K562 (cell line): Measurements from ENCODE around the gene TTLL3. TPM values are rescaled to one million over a fixed set of nuclear protein-coding genes. Genes with fewer than 3 reads are reported as not detected.
A peak's percentile ranks its signal among the peaks of the same experiment; 100 is the strongest.

Experiments
- ARNT ChIP-seq, 2 experiments: fragments of 450-650 bp; IDR thresholded peaks; 2 replicates each; pipeline ENCODE4 v1.6.1; 2016; ENCODE audit warnings: mild to moderate bottlenecking in 1 of 2
- BRD9 ChIP-seq: fragments of 450-650 bp; IDR thresholded peaks from 2 replicates; pipeline ENCODE4 v1.6.1; 2018; ENCODE audit warnings: low read depth; ENCODE audit not compliant: partially characterized antibody
- FOSL1 ChIP-seq: fragments of 200-800 bp; sonication (Bioruptor generic); conservative IDR thresholded peaks from 2 replicates; pipeline ENCODE4 v1.6.1; 2016; ENCODE audit warnings: missing genetic modification characterization, missing compliant biosample characterization
- FOXA3 ChIP-seq, 2 experiments: fragments of 450-650 bp in 1 of 2; sonication (generic) in 1 of 2; formaldehyde crosslinking; IDR thresholded peaks in 1 of 2; conservative IDR thresholded peaks in 1 of 2; 2 replicates each; pipeline versions ENCODE4 v1.4.0 to v1.8.0; 2020 to 2022; ENCODE audit warnings: mild to moderate bottlenecking in 2 of 2, missing genetic modification reagents in 1 of 2
- GTF2E2 ChIP-seq: fragments of 200-800 bp; sonication (Bioruptor generic); IDR thresholded peaks from 2 replicates; pipeline ENCODE4 v1.6.1; 2016; ENCODE audit warnings: missing genetic modification characterization, missing compliant biosample characterization
- HMG20A ChIP-seq: fragments of 450-650 bp; formaldehyde crosslinking; conservative IDR thresholded peaks from 2 replicates; pipeline ENCODE4 v1.4.0; 2020; ENCODE audit warnings: mild to moderate bottlenecking, mixed read lengths
- LEF1 ChIP-seq: fragments of 450-650 bp; IDR thresholded peaks from 2 replicates; pipeline ENCODE4 v1.6.1; 2016; ENCODE audit warnings: mild to moderate bottlenecking
- MAFK ChIP-seq: IDR thresholded peaks from 2 replicates; pipeline ENCODE4 v1.6.1; 2011; ENCODE audit warnings: low read length, improper control_type of control experiment
- POLR2AphosphoS5 ChIP-seq: IDR thresholded peaks from 2 replicates; pipeline ENCODE4 v1.6.1; 2011; ENCODE audit warnings: mild to moderate bottlenecking, low read depth, low read length, moderate library complexity; ENCODE audit not compliant: control insufficient read depth, insufficient read depth
- POLR3G ChIP-seq: IDR thresholded peaks from 2 replicates; pipeline ENCODE4 v1.6.1; 2011; ENCODE audit not compliant: insufficient read length, insufficient replicate concordance; ENCODE audit errors: extremely low read depth
- SMARCB1 ChIP-seq: IDR thresholded peaks from 2 replicates; pipeline ENCODE4 v1.6.1; 2011; ENCODE audit warnings: improper control_type of control experiment, low read depth; ENCODE audit not compliant: insufficient read length
- TEAD4 ChIP-seq, 2 experiments: sonication (generic) in 1 of 2; formaldehyde crosslinking in 1 of 2; IDR thresholded peaks; 2 replicates each; pipeline versions ENCODE4 v1.6.1 to v1.8.0; 2012 to 2022; ENCODE audit warnings: borderline replicate concordance in 1 of 2, inconsistent platforms in 1 of 2, low read length in 1 of 2, mild to moderate bottlenecking in 1 of 2, missing genetic modification reagents in 1 of 2
- TRIM24 ChIP-seq, 2 experiments: fragments of 450-650 bp; IDR thresholded peaks; 2 replicates each; pipeline ENCODE4 v1.6.1; 2016
- ZC3H4 ChIP-seq: sonication (generic); formaldehyde crosslinking; IDR thresholded peaks from 2 replicates; pipeline ENCODE4 v1.9.0; 2021; ENCODE audit warnings: missing genetic modification reagents, borderline replicate concordance
- ZNF561 ChIP-seq: fragments of 450-650 bp; formaldehyde crosslinking; conservative IDR thresholded peaks from 2 replicates; pipeline ENCODE4 v1.4.0; 2020; ENCODE audit warnings: mild to moderate bottlenecking, moderate library complexity
- ZNF764 ChIP-seq: fragments of 250-450 bp; sonication (Bioruptor Pico); IDR thresholded peaks from 2 replicates; pipeline ENCODE4 v1.4.0; 2020; ENCODE audit warnings: low read depth, mild to moderate bottlenecking, moderate library complexity
- ZNF79 ChIP-seq: fragments of 250-450 bp; sonication (Bioruptor Pico); IDR thresholded peaks from 2 replicates; pipeline ENCODE4 v1.4.0; 2020; ENCODE audit warnings: low read depth, mild to moderate bottlenecking, moderate library complexity
- polyA plus RNA-seq, 8 experiments: library from polyadenylated mRNA; depleted of rRNA in 4 of 8; stranded (reverse) in 5 of 8; unstranded in 3 of 8; fragments of >200 nt; fragmentation: Nextera tagmentation in 2 of 8; fragmentation: Illumina TruSeq in 1 of 8; extraction: Ambion mirVana in 2 of 8; extraction: Trizol in 1 of 8; gene quantifications; 2 replicates each; pipeline versions ENCODE4 v1.2.1 to v1.2.3, GENCODE V29; 2011 to 2014; ENCODE audit warnings: inconsistent platforms in 1 of 8, missing spikeins in 1 of 8
- total RNA-seq, 7 experiments: library from RNA; depleted of rRNA in 6 of 7; stranded (reverse); fragments of >200 nt in 6 of 7; fragmentation: Illumina TruSeq in 2 of 7; extraction: Trizol in 2 of 7; gene quantifications; 2 replicates each; pipeline versions ENCODE4 v1.2.1 to v1.2.3, GENCODE V29; 2011 to 2021; ENCODE audit warnings: low replicate concordance in 1 of 7
- TF ChIP-seq, protein P1 (sequence below), 2 experiments: fragments of 450-650 bp; conservative IDR thresholded peaks; 2 replicates each; pipeline ENCODE4 v1.6.1; 2017; ENCODE audit warnings: mild to moderate bottlenecking in 2 of 2, moderate library complexity in 2 of 2
- TF ChIP-seq, protein P2 (sequence below): IDR thresholded peaks from 3 replicates; pipeline ENCODE4 v1.6.1; 2011; ENCODE audit warnings: borderline replicate concordance, mild to moderate bottlenecking, moderate library complexity; ENCODE audit not compliant: insufficient read length; ENCODE audit errors: extremely low read depth
- TF ChIP-seq, protein P3 (sequence below): fragments of 250-450 bp; sonication (Bioruptor Pico); IDR thresholded peaks from 2 replicates; pipeline ENCODE4 v1.8.0; 2022; ENCODE audit warnings: inconsistent platforms

The TTLL3 gene
- total and polyA plus RNA-seq, 9 of the 15 experiments (the other 6 are each of a cell fraction or from before 2014, with no cell fraction given): 8.9 to 106 (median 33.2) TPM

DNA sequence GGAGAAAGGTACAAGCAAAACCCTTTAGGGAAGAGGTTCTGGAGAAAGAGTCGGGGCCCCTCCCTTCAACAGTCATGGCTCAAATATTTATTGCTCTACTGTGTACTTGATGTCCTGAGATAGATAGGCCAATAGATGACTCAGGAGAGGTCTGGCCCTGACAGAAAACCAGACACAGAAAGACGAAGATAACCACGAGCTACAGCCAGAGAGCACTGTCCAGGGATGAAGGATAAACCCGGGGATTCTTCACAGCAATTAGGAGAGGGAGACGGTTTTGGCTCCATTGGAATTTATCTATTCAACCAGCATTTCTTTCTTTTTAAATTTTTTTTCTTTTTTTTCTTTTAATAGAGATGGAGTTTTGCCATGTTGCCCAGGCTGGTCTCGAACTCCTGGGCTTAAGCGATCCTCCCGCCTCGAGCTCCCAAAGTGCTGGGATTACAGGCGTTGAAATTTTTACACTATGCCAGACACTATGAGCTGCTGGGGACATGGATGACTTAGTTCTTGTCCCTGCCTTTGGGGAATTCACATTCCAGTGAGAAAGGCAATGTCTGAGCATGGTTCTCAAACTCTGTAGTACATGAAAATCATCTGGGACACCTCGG is 74.6 kb downstream of the TTLL3 start (continued):
- TF ChIP-seq FOXA3 (CRISPR knock-in tag; conservative IDR thresholded peaks at IDR 0.05 in 1 of 2, IDR thresholded peaks at IDR 0.05 in 1 of 2): peak; percentile 19 to 51; a peak in 1 of 4 replicates
- no peak for TF ChIP-seq ZNF561
- peak; percentile 97 for TF ChIP-seq FOSL1
- TF ChIP-seq HMG20A (CRISPR knock-in tag): no peak
- TF ChIP-seq, protein P1, sequence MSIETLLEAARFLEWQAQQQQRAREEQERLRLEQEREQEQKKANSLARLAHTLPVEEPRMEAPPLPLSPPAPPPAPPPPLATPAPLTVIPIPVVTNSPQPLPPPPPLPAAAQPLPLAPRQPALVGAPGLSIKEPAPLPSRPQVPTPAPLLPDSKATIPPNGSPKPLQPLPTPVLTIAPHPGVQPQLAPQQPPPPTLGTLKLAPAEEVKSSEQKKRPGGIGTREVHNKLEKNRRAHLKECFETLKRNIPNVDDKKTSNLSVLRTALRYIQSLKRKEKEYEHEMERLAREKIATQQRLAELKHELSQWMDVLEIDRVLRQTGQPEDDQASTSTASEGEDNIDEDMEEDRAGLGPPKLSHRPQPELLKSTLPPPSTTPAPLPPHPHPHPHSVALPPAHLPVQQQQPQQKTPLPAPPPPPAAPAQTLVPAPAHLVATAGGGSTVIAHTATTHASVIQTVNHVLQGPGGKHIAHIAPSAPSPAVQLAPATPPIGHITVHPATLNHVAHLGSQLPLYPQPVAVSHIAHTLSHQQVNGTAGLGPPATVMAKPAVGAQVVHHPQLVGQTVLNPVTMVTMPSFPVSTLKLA (conservative IDR thresholded peaks at IDR 0.05): peak; percentile 29 to 55; a peak in 2 of 4 replicates
- 0 out of 2 replicates have a peak, but pooled peaks have one; percentile 32 for TF ChIP-seq GTF2E2 (tag)
- peak; percentile 84 for TF ChIP-seq SMARCB1
- TF ChIP-seq POLR3G: no peak
- TF ChIP-seq POLR2AphosphoS5: peak; percentile 69; the same call in 1 of the 2 replicates
- no peak for TF ChIP-seq ZC3H4 (CRISPR knock-in tag)
- peak in 1 of 2 experiments; percentile 49; a peak in 1 of 4 replicates for TF ChIP-seq ARNT (IDR thresholded peaks at IDR 0.05)
- TF ChIP-seq, protein P2, sequence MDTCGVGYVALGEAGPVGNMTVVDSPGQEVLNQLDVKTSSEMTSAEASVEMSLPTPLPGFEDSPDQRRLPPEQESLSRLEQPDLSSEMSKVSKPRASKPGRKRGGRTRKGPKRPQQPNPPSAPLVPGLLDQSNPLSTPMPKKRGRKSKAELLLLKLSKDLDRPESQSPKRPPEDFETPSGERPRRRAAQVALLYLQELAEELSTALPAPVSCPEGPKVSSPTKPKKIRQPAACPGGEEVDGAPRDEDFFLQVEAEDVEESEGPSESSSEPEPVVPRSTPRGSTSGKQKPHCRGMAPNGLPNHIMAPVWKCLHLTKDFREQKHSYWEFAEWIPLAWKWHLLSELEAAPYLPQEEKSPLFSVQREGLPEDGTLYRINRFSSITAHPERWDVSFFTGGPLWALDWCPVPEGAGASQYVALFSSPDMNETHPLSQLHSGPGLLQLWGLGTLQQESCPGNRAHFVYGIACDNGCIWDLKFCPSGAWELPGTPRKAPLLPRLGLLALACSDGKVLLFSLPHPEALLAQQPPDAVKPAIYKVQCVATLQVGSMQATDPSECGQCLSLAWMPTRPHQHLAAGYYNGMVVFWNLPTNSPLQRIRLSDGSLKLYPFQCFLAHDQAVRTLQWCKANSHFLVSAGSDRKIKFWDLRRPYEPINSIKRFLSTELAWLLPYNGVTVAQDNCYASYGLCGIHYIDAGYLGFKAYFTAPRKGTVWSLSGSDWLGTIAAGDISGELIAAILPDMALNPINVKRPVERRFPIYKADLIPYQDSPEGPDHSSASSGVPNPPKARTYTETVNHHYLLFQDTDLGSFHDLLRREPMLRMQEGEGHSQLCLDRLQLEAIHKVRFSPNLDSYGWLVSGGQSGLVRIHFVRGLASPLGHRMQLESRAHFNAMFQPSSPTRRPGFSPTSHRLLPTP: peak; percentile 37
- peak; percentile 57; the same call in 1 of the 2 replicates for TF ChIP-seq MAFK
- TF ChIP-seq, protein P3, sequence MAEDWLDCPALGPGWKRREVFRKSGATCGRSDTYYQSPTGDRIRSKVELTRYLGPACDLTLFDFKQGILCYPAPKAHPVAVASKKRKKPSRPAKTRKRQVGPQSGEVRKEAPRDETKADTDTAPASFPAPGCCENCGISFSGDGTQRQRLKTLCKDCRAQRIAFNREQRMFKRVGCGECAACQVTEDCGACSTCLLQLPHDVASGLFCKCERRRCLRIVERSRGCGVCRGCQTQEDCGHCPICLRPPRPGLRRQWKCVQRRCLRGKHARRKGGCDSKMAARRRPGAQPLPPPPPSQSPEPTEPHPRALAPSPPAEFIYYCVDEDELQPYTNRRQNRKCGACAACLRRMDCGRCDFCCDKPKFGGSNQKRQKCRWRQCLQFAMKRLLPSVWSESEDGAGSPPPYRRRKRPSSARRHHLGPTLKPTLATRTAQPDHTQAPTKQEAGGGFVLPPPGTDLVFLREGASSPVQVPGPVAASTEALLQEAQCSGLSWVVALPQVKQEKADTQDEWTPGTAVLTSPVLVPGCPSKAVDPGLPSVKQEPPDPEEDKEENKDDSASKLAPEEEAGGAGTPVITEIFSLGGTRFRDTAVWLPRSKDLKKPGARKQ (CRISPR knock-in tag): 0 out of 2 replicates have a peak, but pooled peaks have one; percentile 46
- TF ChIP-seq TRIM24 (IDR thresholded peaks at IDR 0.05): 0 out of 4 replicates have a peak, but pooled peaks of 1 of the 2 experiments have one; percentile 45
- TF ChIP-seq TEAD4 (IDR thresholded peaks at IDR 0.05; ENCODE audit: low read length): peak; percentile 81
- no peak for TF ChIP-seq TEAD4 (CRISPR knock-in tag; IDR thresholded peaks at IDR 0.05; ENCODE audit: borderline replicate concordance)
- TF ChIP-seq LEF1: peak; percentile 80
- no peak for TF ChIP-seq ZNF764 (CRISPR knock-in tag)
- TF ChIP-seq BRD9: no peak
- TF ChIP-seq ZNF79 (CRISPR knock-in tag): no peak
